Adipocyte (in vitro differentiated cells): ENCODE data around the gene ABHD3.
"Not testable (repeated sequence)": the region's sequence is repeated elsewhere in the genome, so short reads cannot be mapped to it uniquely, and the experiment has no call there.

Experiments used
- DNase-seq: peaks from one replicate; pipeline ENCODE4 v3.0.0-alpha.2; 2015; ENCODE audit warnings: low read depth
- H3K27me3 ChIP-seq: replicated peaks from 2 replicates; pipeline ENCODE4 v1.7.0; 2013; ENCODE audit warnings: mild to moderate bottlenecking, low read length, moderate library complexity; ENCODE audit not compliant: control insufficient read depth, insufficient read depth
- H3K36me3 ChIP-seq: 2 replicates; pipeline ENCODE4 v1.7.0; 2013; ENCODE audit warnings: low read length, mild to moderate bottlenecking, moderate library complexity; ENCODE audit not compliant: control insufficient read depth, insufficient read depth, severe bottlenecking
- H3K4me1 ChIP-seq: 2 replicates; pipeline ENCODE4 v1.7.0; 2013; ENCODE audit warnings: mild to moderate bottlenecking, low read length, moderate library complexity; ENCODE audit not compliant: control insufficient read depth, insufficient read depth
- H3K4me3 ChIP-seq: 2 replicates; pipeline ENCODE4 v1.7.0; 2013; ENCODE audit warnings: mild to moderate bottlenecking, low read length, moderate library complexity
- H3K9ac ChIP-seq: 2 replicates; pipeline ENCODE4 v1.7.0; 2013; ENCODE audit warnings: mild to moderate bottlenecking, low read length, moderate library complexity
- H3K9me3 ChIP-seq: 2 replicates; pipeline ENCODE4 v1.7.0; 2013; ENCODE audit warnings: mild to moderate bottlenecking, low read length, moderate library complexity; ENCODE audit not compliant: control insufficient read depth

ABHD3 gene

DNA sequence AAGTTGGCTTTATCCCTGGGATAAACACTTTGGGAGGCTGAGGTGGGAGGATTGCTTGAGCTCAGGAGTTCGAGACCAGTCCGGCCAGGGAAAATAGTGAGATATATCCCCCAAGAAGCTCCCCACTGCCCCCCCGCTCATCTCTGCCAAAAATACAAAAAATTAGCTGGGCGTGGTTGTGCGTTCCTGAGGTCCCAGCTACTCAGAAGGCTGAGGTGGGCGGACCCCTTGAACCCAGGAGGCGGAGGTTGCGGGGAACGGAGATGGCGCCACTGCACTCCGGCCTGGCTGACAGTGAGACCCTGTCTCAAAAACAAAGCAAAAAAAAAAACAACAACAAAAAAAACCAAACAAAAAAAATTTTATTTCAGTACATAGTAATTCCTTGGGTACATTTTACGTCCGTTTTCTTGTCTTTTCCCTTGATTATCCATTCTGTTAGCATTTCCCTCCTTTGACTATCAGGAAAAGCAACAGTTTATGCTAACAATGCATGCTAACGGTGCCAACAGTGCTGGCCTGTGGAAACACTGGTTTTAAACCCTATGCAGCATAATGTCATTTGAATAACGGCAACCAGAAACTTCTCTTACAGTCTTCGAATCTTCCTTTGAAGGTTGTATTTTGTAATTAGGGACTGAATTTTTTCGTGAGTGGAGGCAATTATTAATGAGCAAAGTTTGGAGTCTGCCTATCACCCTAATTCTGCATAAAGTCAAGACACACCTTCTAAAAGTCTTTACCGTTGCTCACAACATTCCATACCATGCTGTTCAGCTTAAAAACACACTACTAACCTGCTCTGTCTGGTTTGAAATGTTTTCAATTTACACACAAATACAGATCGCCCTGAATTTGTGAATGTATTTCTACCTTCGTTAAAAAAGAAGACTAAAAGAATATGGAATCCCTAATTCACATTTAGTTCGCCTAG, 35.3 kb upstream of the ABHD3 start:
- Histone ChIP-seq H3K27me3 (no peaks in the 10 kb centered on the region), H3K36me3 (no peaks in the 10 kb centered on the region), H3K9ac (peak overlapping the region; percentile 91), H3K9me3 (no peaks in the 10 kb centered on the region), H3K4me1 (peaks cover 18% of the 10 kb centered on the region), H3K4me3 (peak overlapping the region; percentile 88)
- no peak for DNase-seq

DNA sequence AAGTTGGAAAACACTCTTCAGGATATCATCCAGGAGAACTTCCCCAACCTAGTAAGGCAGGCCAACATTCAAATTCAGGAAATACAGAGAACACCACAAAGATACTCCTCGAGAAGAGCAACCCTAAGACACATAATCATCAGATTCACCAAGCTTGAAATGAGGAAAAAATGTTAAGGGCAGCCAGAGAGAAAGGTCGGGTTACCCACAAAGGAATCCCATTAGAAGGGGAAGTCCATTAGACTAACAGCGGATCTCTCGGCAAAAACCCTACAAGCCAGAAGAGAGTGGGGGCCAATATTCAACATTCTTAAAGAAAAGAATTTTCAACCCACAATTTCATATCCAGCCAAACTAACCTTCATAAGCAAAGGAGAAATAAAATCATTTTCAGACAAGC, 32.4 kb upstream of the ABHD3 start:
- not testable (repeated sequence) for H3K36me3 ChIP-seq, H3K9me3 ChIP-seq, DNase-seq, H3K4me1 ChIP-seq, H3K9ac ChIP-seq, H3K27me3 ChIP-seq, H3K4me3 ChIP-seq

DNA sequence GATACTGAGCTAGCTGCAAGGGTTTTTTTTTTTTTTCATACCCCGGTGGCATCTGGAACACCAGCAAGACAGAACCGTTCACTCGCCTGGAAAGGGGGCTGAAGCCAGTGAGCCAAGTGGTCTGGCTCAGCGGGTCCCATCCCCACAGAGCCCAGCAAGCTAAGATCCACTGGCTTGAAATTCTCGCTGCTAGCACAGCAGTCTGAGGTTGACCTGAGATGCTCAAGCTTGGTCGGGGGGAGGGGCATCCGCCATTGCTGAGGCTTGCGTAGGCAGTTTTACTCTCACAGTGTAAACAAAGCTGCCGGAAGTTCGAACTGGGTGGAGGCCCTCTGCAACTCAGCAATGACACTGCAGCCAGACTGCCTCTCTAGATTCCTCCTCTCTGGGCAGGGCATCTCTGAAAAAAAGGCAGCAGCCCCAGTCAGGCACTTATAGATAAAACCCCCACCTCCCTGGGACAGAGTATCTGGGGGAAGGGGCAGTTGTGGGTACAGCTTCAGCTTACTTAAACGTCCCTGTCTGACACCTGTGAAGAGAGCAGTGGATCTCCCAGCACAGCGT, 31.0 kb upstream of the ABHD3 start:
- DNase-seq, result no peak
- Histone ChIP-seq H3K4me1 (peaks cover 6% of the 10 kb centered on the region), H3K9ac (no peak overlapping the region), H3K4me3 (no peak overlapping the region), H3K36me3 (no peaks in the 10 kb centered on the region), H3K9me3 (no peaks in the 10 kb centered on the region), H3K27me3 (no peaks in the 10 kb centered on the region)

DNA sequence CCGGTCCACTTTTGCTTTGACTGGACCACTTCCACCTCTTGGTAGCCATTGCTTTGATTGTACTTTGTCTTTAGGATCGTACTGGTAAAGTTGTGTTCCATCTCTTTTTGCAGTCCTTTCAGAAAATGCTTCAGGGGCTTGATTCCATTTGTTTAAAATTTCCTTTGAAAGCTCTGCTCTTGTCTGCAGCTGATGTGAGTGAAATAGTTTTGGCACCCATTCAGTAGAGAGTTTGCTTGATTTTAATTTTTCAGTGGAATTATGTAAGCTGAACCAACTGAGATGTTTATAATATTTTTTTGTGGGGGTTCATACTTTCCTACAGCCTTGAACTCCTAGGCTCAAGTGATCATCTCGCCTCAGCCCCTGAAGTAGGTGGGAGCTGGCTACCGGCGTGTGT, 28.4 kb upstream of the ABHD3 start:
- no peak for DNase-seq
- Histone ChIP-seq H3K27me3 (no peaks in the 10 kb centered on the region), H3K4me3 (no peak overlapping the region), H3K36me3 (no peaks in the 10 kb centered on the region), H3K9ac (no peak overlapping the region), H3K9me3 (no peaks in the 10 kb centered on the region), H3K4me1 (no peaks in the 10 kb centered on the region)

DNA sequence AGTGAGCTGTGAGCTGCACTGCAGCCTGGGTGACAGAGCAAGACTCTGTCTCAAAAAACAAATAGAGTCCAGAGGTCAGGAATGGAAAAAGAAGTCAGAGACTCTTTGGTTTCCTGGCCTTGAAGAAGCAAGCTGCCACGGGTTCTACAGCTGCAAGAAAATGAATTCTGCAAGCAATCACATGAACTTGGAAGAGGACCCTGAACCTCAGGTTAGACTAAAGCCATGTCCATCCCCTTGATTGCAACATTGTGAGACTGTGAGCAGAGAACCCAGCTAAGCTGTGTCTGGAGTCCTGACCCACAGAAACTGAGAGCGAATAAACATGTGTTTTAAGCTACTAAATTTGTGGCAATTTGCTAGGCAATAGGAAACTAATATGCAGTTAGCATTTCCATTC, 23.1 kb upstream of the ABHD3 start:
- no peak overlapping the region for H3K9ac ChIP-seq
- H3K36me3 ChIP-seq, result no peaks in the 10 kb centered on the region
- no peak for DNase-seq
- H3K27me3 ChIP-seq, result peaks cover 13% of the 10 kb centered on the region
- H3K4me3 ChIP-seq, result no peak overlapping the region
- H3K4me1 ChIP-seq, result no peaks in the 10 kb centered on the region
- H3K9me3 ChIP-seq, result no peaks in the 10 kb centered on the region

DNA sequence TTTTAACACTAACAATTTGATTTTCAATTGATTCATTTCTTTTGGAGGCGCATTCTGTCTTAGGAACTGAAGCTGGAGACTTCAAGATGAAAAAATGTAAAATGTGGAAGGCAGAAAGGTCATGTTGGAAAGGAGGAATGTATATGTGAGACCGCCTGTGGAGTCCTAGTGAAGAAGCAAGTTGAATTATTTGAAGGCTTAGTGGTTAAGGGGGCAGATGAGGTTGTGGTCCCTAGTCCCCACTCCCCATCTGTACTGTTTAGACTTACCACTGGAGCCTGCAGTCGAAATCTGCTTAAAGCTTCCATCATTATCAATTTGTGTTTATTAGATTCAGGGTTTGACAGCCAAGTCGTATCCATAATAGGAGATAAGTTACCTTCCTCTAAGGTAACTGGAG, 20.6 kb upstream of the ABHD3 start:
- H3K9me3 ChIP-seq, result no peaks in the 10 kb centered on the region
- H3K4me3 ChIP-seq, result no peak overlapping the region
- DNase-seq, result no peak
- no peaks in the 10 kb centered on the region for H3K36me3 ChIP-seq
- no peaks in the 10 kb centered on the region for H3K4me1 ChIP-seq
- H3K27me3 ChIP-seq, result peaks cover 13% of the 10 kb centered on the region
- H3K9ac ChIP-seq, result no peak overlapping the region

DNA sequence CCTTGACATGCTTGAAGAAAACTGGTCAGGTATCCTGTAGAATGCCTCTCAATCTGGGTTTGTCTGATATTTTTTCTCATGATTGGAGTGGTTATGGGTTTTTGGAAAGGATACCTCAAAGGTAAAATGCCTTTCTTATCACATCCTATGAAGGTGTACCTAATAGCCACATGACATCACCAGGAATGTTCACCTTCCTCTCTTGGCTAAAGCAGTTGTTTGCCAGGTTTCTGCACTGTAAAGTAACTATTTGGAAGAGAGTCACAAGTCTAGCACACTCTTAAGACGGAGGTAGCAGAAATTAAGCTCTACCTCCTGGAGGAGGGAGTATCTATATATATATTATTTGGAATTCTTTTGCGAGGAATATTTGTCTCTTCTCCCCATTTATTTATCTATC, 18.1 kb upstream of the ABHD3 start:
- H3K27me3 ChIP-seq, result peaks cover 13% of the 10 kb centered on the region
- H3K9ac ChIP-seq, result no peak overlapping the region
- no peaks in the 10 kb centered on the region for H3K36me3 ChIP-seq
- DNase-seq, result no peak
- no peaks in the 10 kb centered on the region for H3K9me3 ChIP-seq
- H3K4me3 ChIP-seq, result no peak overlapping the region
- no peaks in the 10 kb centered on the region for H3K4me1 ChIP-seq

DNA sequence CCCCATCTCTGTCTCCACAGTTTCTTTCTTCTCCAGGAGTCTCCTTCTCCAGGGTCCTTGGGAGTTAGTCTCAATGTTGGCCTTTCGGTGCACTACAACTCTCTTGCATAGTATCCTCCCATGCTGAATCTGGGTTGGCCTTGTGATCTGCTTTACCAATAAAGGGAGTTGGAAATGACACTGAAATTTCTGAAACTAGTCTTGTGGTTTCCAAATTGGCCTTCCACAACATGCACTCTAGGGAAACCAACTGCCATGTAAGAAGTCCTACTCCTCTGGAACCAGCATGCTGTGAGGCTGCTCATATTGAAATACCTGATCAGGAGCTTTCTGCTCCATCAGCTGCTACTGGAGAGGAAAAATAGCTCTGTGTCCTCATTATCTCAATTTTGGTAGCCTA, 9.9 kb upstream of the ABHD3 start:
- Histone ChIP-seq H3K4me3 (no peak overlapping the region), H3K9me3 (no peaks in the 10 kb centered on the region), H3K36me3 (no peaks in the 10 kb centered on the region), H3K4me1 (no peaks in the 10 kb centered on the region), H3K9ac (no peak overlapping the region), H3K27me3 (no peaks in the 10 kb centered on the region)
- no peak for DNase-seq

DNA sequence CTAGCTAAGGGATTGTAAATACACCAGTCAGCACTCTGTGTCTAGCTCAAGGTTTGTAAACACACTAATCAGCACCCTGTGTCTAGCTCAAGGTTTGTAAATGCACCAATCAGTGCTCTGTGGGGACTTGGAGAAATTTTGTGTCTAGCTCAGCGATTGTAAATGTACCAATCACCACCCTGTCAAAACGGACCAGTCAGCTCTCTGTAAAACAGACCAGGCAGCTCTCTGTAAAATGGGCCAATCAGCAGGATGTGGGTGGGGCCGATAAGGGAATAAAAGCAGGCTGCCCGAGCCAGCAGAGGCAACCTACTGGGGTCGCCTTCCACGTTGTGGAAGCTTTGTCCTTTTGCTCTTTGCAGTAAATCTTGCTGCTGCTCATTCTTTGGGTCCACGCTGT, 2.6 kb upstream of the ABHD3 start:
- H3K4me1 ChIP-seq, H3K9ac ChIP-seq, H3K4me3 ChIP-seq, H3K9me3 ChIP-seq, H3K36me3 ChIP-seq, H3K27me3 ChIP-seq, DNase-seq: not testable (repeated sequence)

DNA sequence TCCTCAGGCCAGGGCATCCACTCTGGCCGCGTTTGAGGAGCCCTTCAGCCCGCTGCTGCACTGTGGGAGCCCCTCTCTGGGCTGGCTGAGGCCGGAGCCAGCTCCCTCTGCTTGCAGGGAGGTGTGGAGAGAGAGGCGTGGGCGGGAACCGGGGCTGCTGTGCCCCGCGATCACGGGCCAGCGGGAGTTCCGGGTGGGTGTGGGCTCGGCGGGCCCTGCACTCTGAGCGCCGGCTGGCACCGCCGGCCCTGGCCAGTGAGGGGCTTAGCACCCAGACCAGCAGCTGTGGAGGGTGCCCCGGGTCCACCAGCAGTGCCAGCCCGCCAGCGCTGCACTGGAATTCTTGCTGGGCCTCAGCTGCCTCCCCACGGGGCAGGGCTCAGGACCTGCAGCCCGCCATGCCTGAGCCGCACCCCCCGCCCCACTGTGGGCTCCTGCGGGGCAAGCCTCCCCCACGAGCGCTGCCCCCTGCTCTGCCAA, 1.9 kb upstream of the ABHD3 start:
- DNase-seq, result no peak
- no peaks in the 10 kb centered on the region for H3K27me3 ChIP-seq
- no peak overlapping the region for H3K4me3 ChIP-seq
- H3K4me1 ChIP-seq, result no peaks in the 10 kb centered on the region
- H3K36me3 ChIP-seq, result no peaks in the 10 kb centered on the region
- no peaks in the 10 kb centered on the region for H3K9me3 ChIP-seq
- no peak overlapping the region for H3K9ac ChIP-seq

DNA sequence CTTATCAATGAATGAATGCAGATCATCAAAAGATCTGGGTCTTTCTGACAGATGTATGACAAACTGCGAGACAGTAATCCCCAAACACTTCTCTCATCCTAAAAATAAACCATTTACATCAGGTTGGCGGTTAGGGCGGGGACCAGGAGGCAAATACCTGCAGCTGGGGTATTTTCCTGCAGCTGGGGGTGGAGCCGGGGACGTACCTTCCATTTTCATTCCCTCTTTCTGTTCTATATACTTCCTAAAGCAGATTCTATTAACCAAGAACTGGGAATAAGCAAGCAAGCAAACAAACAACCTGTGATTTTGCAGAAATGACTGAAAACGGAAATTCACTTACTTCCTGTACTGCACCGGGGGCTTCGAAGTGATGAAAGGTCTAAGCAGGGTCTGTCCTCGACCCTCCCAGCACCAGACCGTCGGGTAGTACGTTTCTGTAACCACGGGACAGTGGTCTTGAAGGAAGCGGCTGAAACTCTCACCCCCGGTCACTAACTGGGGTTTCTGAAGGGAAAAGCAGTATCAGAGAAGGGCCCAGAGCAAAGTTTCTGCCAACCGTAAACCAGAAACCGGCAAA, 1.2 kb downstream of the ABHD3 start:
- Histone ChIP-seq H3K27me3 (no peaks in the 10 kb centered on the region), H3K4me3 (peak overlapping the region; percentile 97), H3K9me3 (no peaks in the 10 kb centered on the region), H3K36me3 (no peaks in the 10 kb centered on the region), H3K9ac (peak overlapping the region; percentile 88), H3K4me1 (no peaks in the 10 kb centered on the region)
- DNase-seq, result no peak
